CD14-positive monocyte (primary cell): ENCODE measurements around the gene MGAM2. TPM values are rescaled to one million over a fixed set of nuclear protein-coding genes. Genes with fewer than 3 reads are reported as not detected.
A peak's percentile ranks its signal among the peaks of the same experiment; 100 is the strongest.

Experiments used
- DNase-seq, 3 donors: peaks; one replicate each; pipeline ENCODE4 v3.0.0-alpha.2; 2011 to 2022
- H2AFZ ChIP-seq: 2 replicates; pipeline ENCODE4 v1.6.0; 2012; ENCODE audit warnings: mild to moderate bottlenecking, low read depth, low read length, inconsistent platforms; ENCODE audit not compliant: insufficient read depth, poor library complexity, severe bottlenecking
- H3K27ac ChIP-seq, 2 donors: 1 replicate in 1 of 2; 2 replicates in 1 of 2; pipeline ENCODE4 v1.5.1; 2012 to 2013; ENCODE audit warnings: low read length in 2 of 2, control low read depth in 1 of 2, inconsistent platforms in 1 of 2, low read depth in 1 of 2, mild to moderate bottlenecking in 1 of 2
- H3K27me3 ChIP-seq, 2 donors: one replicate each; pipeline versions ENCODE4 v1.6.0 to v1.6.1; 2011 to 2013; ENCODE audit warnings: low read length in 2 of 2; ENCODE audit not compliant: control insufficient read depth in 2 of 2, insufficient read depth in 2 of 2
- H3K36me3 ChIP-seq, 2 donors: replicated peaks in 1 of 2; 1 replicate in 1 of 2; 2 replicates in 1 of 2; pipeline versions ENCODE4 v1.5.1 to v1.6.1; 2012 to 2013; ENCODE audit warnings: low read length in 2 of 2, control low read depth in 1 of 2, inconsistent platforms in 1 of 2, mild to moderate bottlenecking in 1 of 2; ENCODE audit not compliant: insufficient read depth in 2 of 2, control insufficient read depth in 1 of 2
- H3K4me1 ChIP-seq, 2 donors: 1 replicate in 1 of 2; 2 replicates in 1 of 2; pipeline versions ENCODE4 v1.5.1 to v1.6.1; 2012 to 2013; ENCODE audit warnings: low read length in 2 of 2, control low read depth in 1 of 2, inconsistent platforms in 1 of 2, mild to moderate bottlenecking in 1 of 2, moderate library complexity in 1 of 2; ENCODE audit not compliant: insufficient read depth in 2 of 2, control insufficient read depth in 1 of 2
- H3K4me2 ChIP-seq: replicated peaks from 2 replicates; pipeline ENCODE3; 2012; ENCODE audit warnings: low read length, moderate library complexity, mild to moderate bottlenecking; ENCODE audit not compliant: poor library complexity, severe bottlenecking; ENCODE audit errors: extremely low read depth
- H3K4me3 ChIP-seq, 3 experiments: fragments of 200-600 bp in 1 of 3; sonication (generic) in 1 of 3; replicated peaks in 1 of 3; 1 replicate in 2 of 3; 2 replicates in 1 of 3; pipeline ENCODE4 v1.5.1; 2011 to 2013; ENCODE audit warnings: low read length in 3 of 3, mild to moderate bottlenecking in 3 of 3, control low read depth in 2 of 3, low read depth in 2 of 3, inconsistent platforms in 1 of 3, moderate library complexity in 1 of 3
- H3K79me2 ChIP-seq: 2 replicates; pipeline ENCODE4 v1.6.0; 2012; ENCODE audit warnings: mild to moderate bottlenecking, control low read depth, inconsistent platforms, low read length, moderate library complexity; ENCODE audit not compliant: insufficient read depth
- H3K9ac ChIP-seq: 2 replicates; pipeline ENCODE4 v1.6.0; 2017; ENCODE audit warnings: low read length, mild to moderate bottlenecking; ENCODE audit not compliant: insufficient read depth, poor library complexity, severe bottlenecking
- H3K9me3 ChIP-seq, 2 donors: replicated peaks in 1 of 2; 1 replicate in 1 of 2; 2 replicates in 1 of 2; pipeline versions ENCODE4 v1.5.1 to v1.6.1; 2012 to 2013; ENCODE audit warnings: low read length in 2 of 2, control low read depth in 1 of 2; ENCODE audit not compliant: control insufficient read depth in 1 of 2, insufficient read depth in 1 of 2
- H4K20me1 ChIP-seq: 2 replicates; pipeline ENCODE4 v1.6.0; 2012; ENCODE audit warnings: mild to moderate bottlenecking, low read length, control low read depth, moderate library complexity; ENCODE audit not compliant: insufficient read depth
- H3K27ac Mint-ChIP-seq, 7 donors: one replicate each; pipeline ENCODE4 v1.8.0; 2020; ENCODE audit warnings: mild to moderate bottlenecking in 7 of 7, mixed read lengths in 7 of 7, moderate library complexity in 6 of 7, inconsistent platforms in 2 of 7
- H3K27me3 Mint-ChIP-seq, 3 donors: one replicate each; pipeline ENCODE4 v1.8.0; 2021 to 2022; ENCODE audit warnings: low read depth in 3 of 3, mild to moderate bottlenecking in 3 of 3, mixed read lengths in 3 of 3, moderate library complexity in 3 of 3, inconsistent platforms in 1 of 3
- H3K36me3 Mint-ChIP-seq, 2 donors: one replicate each; pipeline ENCODE4 v1.8.0; 2020; ENCODE audit warnings: mixed read lengths in 2 of 2, inconsistent platforms in 1 of 2, mild to moderate bottlenecking in 1 of 2
- H3K4me1 Mint-ChIP-seq: one replicate; pipeline ENCODE4 v1.8.0; 2020; ENCODE audit warnings: mild to moderate bottlenecking, mixed read lengths
- H3K4me3 Mint-ChIP-seq, 2 donors: one replicate each; pipeline ENCODE4 v1.8.0; 2020; ENCODE audit warnings: mild to moderate bottlenecking in 2 of 2, mixed read lengths in 2 of 2, moderate library complexity in 1 of 2
- H3K9me3 Mint-ChIP-seq, 7 donors: one replicate each; pipeline ENCODE4 v1.8.0; 2020 to 2022; ENCODE audit warnings: mixed read lengths in 7 of 7, mild to moderate bottlenecking in 6 of 7, moderate library complexity in 6 of 7, inconsistent platforms in 2 of 7
- WGBS: methylation state at CpG from one replicate; pipeline ENCODE4 v1.1.5; 2013; ENCODE audit warnings: missing lambda C conversion rate; ENCODE audit not compliant: insufficient coverage; 5-methylcytosine and 5-hydroxymethylcytosine counted together
- intact Hi-C, 2 donors: fragments of 100-400 bp; cut with micrococcal nuclease; formaldehyde crosslinking; loops; one replicate each; pipeline versions ENCODE4 v1.15.0 to v1.15.1; 2023
- polyA plus RNA-seq, 3 donors: library from polyadenylated mRNA; depleted of rRNA in 1 of 3; unstranded in 2 of 3; stranded (reverse) in 1 of 3; fragments of 300-500 nt in 2 of 3; fragments of >200 nt in 1 of 3; fragmentation: Illumina TruSeq in 2 of 3; gene quantifications; 1 replicate in 2 of 3; 2 replicates in 1 of 3; pipeline ENCODE4 v1.2.3, GENCODE V29; 2012 to 2021
- TF ChIP-seq, protein P1 (sequence below): fragments of 200-600 bp; IDR thresholded peaks from one replicate; pipeline ENCODE4 v1.8.0; 2022; ENCODE audit warnings: antibody characterized with exemption, mild to moderate bottlenecking

The MGAM2 gene
- polyA plus RNA-seq, 3 donors, result 0.08 TPM; not detected in 2

DNA sequence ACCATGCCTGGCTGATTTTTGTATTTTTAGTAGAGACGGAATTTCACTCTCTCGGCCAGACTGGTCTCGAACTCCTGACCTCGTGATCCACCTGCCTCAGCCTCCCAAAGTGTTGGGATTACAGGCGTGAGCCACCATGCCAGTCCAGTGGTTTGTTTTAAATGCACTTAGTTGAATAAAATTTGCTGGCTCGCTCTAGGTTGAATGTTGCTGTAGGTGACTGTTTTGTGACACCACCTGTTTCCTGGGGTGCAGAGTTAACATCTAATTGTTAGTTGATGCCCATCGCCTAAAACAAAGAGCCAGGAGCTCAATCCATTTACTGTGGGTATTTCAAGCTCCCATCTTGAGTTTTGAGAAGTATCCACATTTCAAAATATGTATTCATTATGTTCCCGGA is 31.2 kb downstream of the MGAM2 start:
- Histone ChIP-seq H3K27me3 (no peaks in the 10 kb centered on the region), H2AFZ (no peak overlapping the region), H4K20me1 (no peaks in the 10 kb centered on the region), H3K27ac (no peak overlapping the region), H3K36me3 (no peaks in the 10 kb centered on the region), H3K79me2 (no peaks in the 10 kb centered on the region), H3K4me1 (peaks cover 0 to 5% of the 10 kb centered on the region in 2 donors), H3K4me3 (no peak overlapping the region), H3K4me2 (no peak overlapping the region), H3K9ac (no peak overlapping the region), H3K9me3 (no peaks in the 10 kb centered on the region)
- H3K36me3 Mint-ChIP-seq, result no peaks in the 10 kb centered on the region
- TF ChIP-seq, protein P1, sequence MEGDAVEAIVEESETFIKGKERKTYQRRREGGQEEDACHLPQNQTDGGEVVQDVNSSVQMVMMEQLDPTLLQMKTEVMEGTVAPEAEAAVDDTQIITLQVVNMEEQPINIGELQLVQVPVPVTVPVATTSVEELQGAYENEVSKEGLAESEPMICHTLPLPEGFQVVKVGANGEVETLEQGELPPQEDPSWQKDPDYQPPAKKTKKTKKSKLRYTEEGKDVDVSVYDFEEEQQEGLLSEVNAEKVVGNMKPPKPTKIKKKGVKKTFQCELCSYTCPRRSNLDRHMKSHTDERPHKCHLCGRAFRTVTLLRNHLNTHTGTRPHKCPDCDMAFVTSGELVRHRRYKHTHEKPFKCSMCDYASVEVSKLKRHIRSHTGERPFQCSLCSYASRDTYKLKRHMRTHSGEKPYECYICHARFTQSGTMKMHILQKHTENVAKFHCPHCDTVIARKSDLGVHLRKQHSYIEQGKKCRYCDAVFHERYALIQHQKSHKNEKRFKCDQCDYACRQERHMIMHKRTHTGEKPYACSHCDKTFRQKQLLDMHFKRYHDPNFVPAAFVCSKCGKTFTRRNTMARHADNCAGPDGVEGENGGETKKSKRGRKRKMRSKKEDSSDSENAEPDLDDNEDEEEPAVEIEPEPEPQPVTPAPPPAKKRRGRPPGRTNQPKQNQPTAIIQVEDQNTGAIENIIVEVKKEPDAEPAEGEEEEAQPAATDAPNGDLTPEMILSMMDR, result no peak
- H3K4me3 Mint-ChIP-seq, result no peak overlapping the region
- 92% methylated on average over 5 of the region's 8 CpGs for WGBS
- intact Hi-C loops, result no loop called here
- H3K9me3 Mint-ChIP-seq, result no peaks in the 10 kb centered on the region
- H3K27ac Mint-ChIP-seq, result no peak overlapping the region
- H3K27me3 Mint-ChIP-seq, result peaks cover 0 to 7% (median 3%) of the 10 kb centered on the region in 3 donors
- DNase-seq, result no peak
- peaks cover 16% of the 10 kb centered on the region for H3K4me1 Mint-ChIP-seq

DNA sequence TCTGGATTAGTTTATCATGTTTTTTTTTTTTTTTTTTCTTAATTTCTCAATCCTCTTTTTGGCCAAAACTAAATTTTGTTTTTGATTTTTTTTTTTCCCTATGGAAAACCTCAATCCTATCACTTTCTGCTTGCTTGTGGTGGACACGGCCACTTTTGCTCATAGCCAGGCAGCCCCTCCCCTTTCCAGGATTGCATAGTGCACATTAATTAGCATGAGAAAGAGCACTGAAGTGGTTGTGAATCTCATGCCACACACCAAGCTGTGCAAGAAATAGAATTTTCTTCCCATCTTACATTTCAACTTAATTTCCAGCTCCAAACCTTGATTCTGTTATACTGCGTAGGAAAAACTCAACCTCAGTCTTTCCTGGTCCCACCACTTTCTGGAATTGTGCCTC is 34.6 kb downstream of the MGAM2 start:
- no peak for DNase-seq
- Histone ChIP-seq H3K9ac (no peak overlapping the region), H3K4me3 (no peak overlapping the region), H3K27me3 (no peaks in the 10 kb centered on the region), H3K79me2 (no peaks in the 10 kb centered on the region), H3K4me2 (no peak overlapping the region), H4K20me1 (no peaks in the 10 kb centered on the region), H2AFZ (no peak overlapping the region), H3K9me3 (no peaks in the 10 kb centered on the region), H3K4me1 (peaks cover 0 to 5% of the 10 kb centered on the region in 2 donors), H3K36me3 (no peaks in the 10 kb centered on the region), H3K27ac (no peak overlapping the region)
- Mint-ChIP-seq H3K36me3 (no peaks in the 10 kb centered on the region), H3K4me1 (peaks cover 16% of the 10 kb centered on the region), H3K27ac (peak overlapping the region in 3 of 7 donors; percentile 9 to 32 (median 11)), H3K4me3 (no peak overlapping the region), H3K9me3 (no peaks in the 10 kb centered on the region), H3K27me3 (peaks cover 0 to 7% (median 0%) of the 10 kb centered on the region in 3 donors)
- no CpG with 5 or more reads among the region's 2 CpGs for WGBS
- TF ChIP-seq, protein P1, result no peak
- intact Hi-C loops, result no loop called here
